Dendritic cell treated with granulocyte-macrophage colony-stimulating factor and Interleukin-4, amounts not matched to agents 40 ng/mL and 50 ng/mL, for 4 days (primary cell): ENCODE data around the gene SLC15A3.

ENCODE experiments used
- H3K27ac Mint-ChIP-seq: one replicate; pipeline ENCODE4 v1.8.0; 2022; ENCODE audit warnings: mild to moderate bottlenecking, mixed read lengths
- H3K27me3 Mint-ChIP-seq: one replicate; pipeline ENCODE4 v1.8.0; 2022; ENCODE audit warnings: mild to moderate bottlenecking, mixed read lengths
- H3K36me3 Mint-ChIP-seq: one replicate; pipeline ENCODE4 v1.8.0; 2022; ENCODE audit warnings: low read depth, mixed read lengths
- H3K4me1 Mint-ChIP-seq: one replicate; pipeline ENCODE4 v1.8.0; 2022; ENCODE audit warnings: low read depth, mixed read lengths
- H3K4me3 Mint-ChIP-seq: one replicate; pipeline ENCODE4 v1.8.0; 2022; ENCODE audit warnings: mild to moderate bottlenecking, moderate library complexity, mixed read lengths
- H3K9me3 Mint-ChIP-seq: one replicate; pipeline ENCODE4 v1.8.0; 2022; ENCODE audit warnings: mixed read lengths
- intact Hi-C: fragments of 100-400 bp; cut with micrococcal nuclease; formaldehyde crosslinking; loops from one replicate; pipeline ENCODE4 v1.15.0; 2022

The SLC15A3 gene

DNA sequence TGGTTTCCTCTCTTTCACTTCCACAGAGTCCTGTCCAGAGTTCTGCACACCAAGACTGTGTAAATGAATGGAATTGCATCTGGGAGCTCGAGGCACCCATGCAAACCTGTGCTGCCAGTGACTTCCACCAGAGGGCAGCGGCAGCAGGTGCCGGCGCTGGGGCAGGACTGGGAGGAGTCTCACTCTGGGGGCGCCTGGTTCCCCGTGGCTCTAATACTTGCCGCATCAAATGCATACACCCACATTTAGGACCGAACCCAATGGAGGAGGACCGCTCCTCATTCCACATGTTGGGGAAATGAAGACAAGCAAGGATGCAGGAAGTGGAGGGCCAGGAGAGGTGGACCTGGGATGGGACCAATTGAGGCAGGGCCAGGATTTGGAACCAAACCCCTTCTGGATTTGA lies 18.4 kb upstream of the SLC15A3 start:
- H3K4me3 Mint-ChIP-seq, result no peak overlapping the region
- peaks cover 12% of the 10 kb centered on the region for H3K36me3 Mint-ChIP-seq
- peaks cover 36% of the 10 kb centered on the region for H3K27me3 Mint-ChIP-seq
- peaks cover 28% of the 10 kb centered on the region for H3K9me3 Mint-ChIP-seq
- peaks cover 48% of the 10 kb centered on the region for H3K4me1 Mint-ChIP-seq
- no peak overlapping the region for H3K27ac Mint-ChIP-seq
- intact Hi-C loops, result loop anchor here (1.0 to 2.0 kb wide), 2 partner anchors 18 to 159 kb away; partner anchors contain the start of gene SLC15A3

DNA sequence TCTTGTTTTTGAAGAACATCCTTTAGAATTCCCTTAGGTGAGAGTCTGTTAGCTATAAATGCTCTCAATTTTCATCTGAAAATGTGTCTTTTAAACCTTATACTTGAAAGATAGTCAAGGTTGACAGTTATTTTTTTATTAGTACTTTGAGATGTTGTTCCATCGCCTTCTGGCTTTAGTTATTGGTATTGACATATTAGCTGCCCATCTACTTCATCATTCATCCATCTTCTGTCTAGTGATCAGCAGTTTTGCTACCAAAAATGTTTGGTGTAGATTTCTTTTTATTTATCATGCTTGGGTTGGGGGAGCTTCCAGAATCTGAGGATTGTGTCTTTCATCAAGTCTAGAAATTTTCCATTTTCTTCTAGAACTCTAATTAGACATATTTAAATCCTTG lies 16.2 kb upstream of the SLC15A3 start:
- Mint-ChIP-seq H3K4me3 (no peak overlapping the region), H3K36me3 (peaks cover 12% of the 10 kb centered on the region), H3K4me1 (peaks cover 41% of the 10 kb centered on the region), H3K27ac (no peak overlapping the region), H3K27me3 (peaks cover 33% of the 10 kb centered on the region), H3K9me3 (peaks cover 28% of the 10 kb centered on the region)
- intact Hi-C loops, result no loop called here

DNA sequence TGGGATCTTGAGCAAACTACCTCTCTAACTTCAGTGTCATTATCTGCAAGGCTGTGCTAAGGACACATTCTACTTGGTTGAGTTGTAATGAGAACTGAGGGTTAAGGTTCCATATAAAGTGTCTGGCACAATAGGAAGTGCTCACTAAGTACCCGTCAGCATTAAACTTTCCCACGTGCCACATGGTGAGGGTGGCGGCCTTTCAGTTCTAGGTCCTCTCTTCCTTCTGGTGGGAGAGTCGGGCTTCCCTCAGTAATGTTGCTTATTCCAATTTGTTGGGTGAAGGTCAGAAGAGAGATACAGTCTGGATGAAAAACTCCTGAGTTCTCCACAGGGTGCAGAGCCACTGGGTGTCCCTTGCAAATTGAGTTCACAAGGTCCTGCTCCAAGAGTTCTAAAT lies 14.9 kb upstream of the SLC15A3 start:
- peaks cover 12% of the 10 kb centered on the region for H3K36me3 Mint-ChIP-seq
- H3K4me1 Mint-ChIP-seq, result peaks cover 41% of the 10 kb centered on the region
- peaks cover 21% of the 10 kb centered on the region for H3K27me3 Mint-ChIP-seq
- H3K4me3 Mint-ChIP-seq, result no peak overlapping the region
- peaks cover 28% of the 10 kb centered on the region for H3K9me3 Mint-ChIP-seq
- intact Hi-C loops, result no loop called here
- H3K27ac Mint-ChIP-seq, result peak overlapping the region; percentile 45

DNA sequence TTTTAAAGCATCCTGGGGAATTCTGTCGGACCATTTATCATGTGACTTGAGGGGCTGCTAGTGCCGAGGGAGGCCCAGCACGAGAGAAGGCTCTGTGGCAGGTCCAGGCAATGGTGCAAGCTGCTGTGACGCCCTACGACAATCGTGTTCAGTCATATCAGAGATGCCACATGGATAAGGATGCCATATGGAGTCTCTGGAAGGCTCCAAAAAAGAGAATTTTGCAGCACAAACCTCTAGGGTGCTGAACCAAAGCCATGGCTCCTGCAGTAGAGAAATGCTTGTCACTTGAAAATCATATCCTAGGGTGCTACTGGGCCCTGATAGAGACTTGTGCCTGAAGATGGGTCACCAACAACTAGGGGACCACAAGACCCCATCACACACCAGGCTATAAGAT lies 12.8 kb upstream of the SLC15A3 start:
- Mint-ChIP-seq H3K27me3 (peaks cover 19% of the 10 kb centered on the region), H3K4me3 (no peak overlapping the region), H3K9me3 (peaks cover 28% of the 10 kb centered on the region), H3K4me1 (peaks cover 22% of the 10 kb centered on the region), H3K36me3 (peaks cover 12% of the 10 kb centered on the region), H3K27ac (no peak overlapping the region)
- intact Hi-C loops, result no loop called here

DNA sequence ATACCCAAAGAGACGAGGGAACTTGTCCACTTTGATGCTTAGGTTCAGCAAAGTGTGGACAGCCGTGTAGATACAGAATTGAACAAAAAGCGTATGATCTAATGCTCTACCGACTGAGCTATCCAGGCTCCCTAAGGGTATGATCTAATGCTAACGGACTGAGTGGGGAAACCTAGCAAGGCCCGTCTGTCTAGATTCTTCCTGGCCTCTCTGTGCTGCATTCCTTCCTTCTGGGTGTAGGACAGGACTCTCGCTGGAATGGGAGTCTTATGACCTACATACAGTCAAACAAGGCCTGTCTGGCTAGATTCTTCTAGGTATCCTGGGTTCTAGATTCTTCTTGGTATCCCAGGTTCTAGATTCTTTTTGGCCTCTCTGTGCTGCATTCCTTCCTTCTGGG lies 8.4 kb upstream of the SLC15A3 start:
- intact Hi-C loops, result no loop called here
- H3K9me3 Mint-ChIP-seq, result no peaks in the 10 kb centered on the region
- peaks cover 36% of the 10 kb centered on the region for H3K27me3 Mint-ChIP-seq
- H3K4me1 Mint-ChIP-seq, result peaks cover 30% of the 10 kb centered on the region
- H3K27ac Mint-ChIP-seq, result no peak overlapping the region
- H3K36me3 Mint-ChIP-seq, result no peaks in the 10 kb centered on the region
- H3K4me3 Mint-ChIP-seq, result no peak overlapping the region

DNA sequence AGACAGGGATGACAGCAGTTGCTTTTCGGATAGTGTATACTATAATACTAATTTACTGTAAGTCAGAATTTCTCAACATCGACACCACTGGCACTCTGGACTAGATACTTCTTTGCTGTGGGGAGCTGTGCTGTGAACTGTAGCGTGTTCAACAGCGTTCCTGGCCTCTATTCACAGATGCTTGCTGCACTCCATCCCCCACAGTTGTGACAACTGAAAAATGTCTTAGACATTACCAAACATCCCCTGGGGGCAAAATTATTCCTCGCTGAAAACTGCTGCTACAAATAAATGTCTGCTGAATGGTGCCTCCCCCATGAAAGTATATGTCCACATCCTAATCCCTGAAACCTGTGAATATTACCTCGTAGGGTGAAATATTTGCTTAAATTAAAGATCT lies 7.5 kb upstream of the SLC15A3 start:
- intact Hi-C loops, result no loop called here
- H3K4me3 Mint-ChIP-seq, result no peak overlapping the region

DNA sequence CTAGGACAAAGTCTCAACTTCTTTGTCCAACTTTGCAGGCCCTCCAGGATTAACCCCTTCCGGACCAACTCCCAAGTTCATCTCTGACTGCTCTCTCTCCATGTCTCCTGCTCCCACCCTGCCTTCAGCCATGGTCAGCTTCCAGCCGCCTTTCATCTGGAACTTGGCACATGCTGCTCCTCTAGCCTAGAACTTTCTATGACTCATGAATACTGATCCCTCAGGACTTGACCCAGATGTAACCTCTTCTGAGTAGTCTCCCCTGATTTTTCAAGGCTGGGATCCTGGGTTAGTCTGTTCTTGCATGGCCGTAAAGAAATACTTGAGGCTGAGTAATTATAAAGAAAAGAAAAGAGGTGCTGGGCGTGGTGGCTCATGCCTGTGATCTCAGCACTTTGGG lies 5.2 kb upstream of the SLC15A3 start:
- Mint-ChIP-seq H3K4me3 (no peak overlapping the region), H3K36me3 (peaks cover 3% of the 10 kb centered on the region), H3K27me3 (peaks cover 36% of the 10 kb centered on the region), H3K27ac (peak overlapping the region; percentile 37), H3K9me3 (no peaks in the 10 kb centered on the region), H3K4me1 (peaks cover 56% of the 10 kb centered on the region)
- intact Hi-C loops, result no loop called here

More for the DNA sequence above, 7.5 kb upstream of the SLC15A3 start:
- Mint-ChIP-seq H3K27me3 (peaks cover 36% of the 10 kb centered on the region), H3K27ac (no peak overlapping the region), H3K36me3 (no peaks in the 10 kb centered on the region), H3K4me1 (peaks cover 34% of the 10 kb centered on the region), H3K9me3 (no peaks in the 10 kb centered on the region)

DNA sequence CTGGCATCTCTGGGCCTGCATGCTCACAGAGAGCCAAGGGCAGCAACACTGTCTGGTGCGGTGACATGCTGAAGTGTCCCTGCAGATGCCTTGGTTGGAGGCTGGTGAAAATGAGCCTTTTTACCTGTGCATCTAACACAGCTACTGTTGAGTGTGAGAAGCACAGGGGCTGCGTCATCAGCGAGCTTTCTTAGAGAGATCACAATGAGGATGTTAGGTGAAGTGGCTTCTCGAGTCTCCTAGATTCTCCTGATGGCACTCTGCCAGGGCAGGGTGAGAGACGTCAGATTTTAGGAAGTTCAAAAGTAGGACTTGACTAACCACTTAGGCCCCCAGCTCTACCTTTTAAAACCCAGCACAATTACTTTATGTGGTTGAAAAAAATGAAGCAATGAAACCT lies 3.6 kb upstream of the SLC15A3 start:
- H3K4me3 Mint-ChIP-seq, result no peak overlapping the region
- intact Hi-C loops, result no loop called here
- H3K27me3 Mint-ChIP-seq, result peaks cover 30% of the 10 kb centered on the region
- no peaks in the 10 kb centered on the region for H3K9me3 Mint-ChIP-seq
- peaks cover 58% of the 10 kb centered on the region for H3K4me1 Mint-ChIP-seq
- H3K36me3 Mint-ChIP-seq, result peaks cover 18% of the 10 kb centered on the region
- H3K27ac Mint-ChIP-seq, result peak overlapping the region; percentile 99

DNA sequence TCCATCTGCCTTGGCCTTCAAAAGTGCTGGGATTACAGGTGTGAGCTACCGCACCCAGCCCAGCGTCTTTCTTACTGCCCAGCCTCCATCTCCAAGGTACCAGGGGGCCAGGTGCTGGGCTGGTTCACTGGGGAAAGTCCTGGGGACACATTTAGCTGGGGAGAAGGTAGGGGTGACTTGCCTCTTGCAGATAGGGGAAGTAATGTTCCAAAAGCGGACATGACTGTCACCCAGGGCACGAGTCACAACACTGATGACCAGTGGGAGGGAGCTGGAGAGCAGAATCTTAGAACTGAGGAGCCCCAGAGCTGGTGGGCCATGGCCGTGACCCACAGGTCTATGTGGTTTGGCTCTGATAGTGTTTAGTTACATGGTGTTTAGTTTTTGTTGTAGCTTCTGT lies 2.4 kb upstream of the SLC15A3 start:
- Mint-ChIP-seq H3K9me3 (no peaks in the 10 kb centered on the region), H3K4me1 (peaks cover 58% of the 10 kb centered on the region), H3K4me3 (no peak overlapping the region), H3K27me3 (peaks cover 18% of the 10 kb centered on the region), H3K36me3 (peaks cover 30% of the 10 kb centered on the region), H3K27ac (peak overlapping the region; percentile 99)
- intact Hi-C loops, result loop anchor here (5.0 kb wide), 2 partner anchors 42 to 173 kb away; partner anchors contain the start of gene TMEM109

DNA sequence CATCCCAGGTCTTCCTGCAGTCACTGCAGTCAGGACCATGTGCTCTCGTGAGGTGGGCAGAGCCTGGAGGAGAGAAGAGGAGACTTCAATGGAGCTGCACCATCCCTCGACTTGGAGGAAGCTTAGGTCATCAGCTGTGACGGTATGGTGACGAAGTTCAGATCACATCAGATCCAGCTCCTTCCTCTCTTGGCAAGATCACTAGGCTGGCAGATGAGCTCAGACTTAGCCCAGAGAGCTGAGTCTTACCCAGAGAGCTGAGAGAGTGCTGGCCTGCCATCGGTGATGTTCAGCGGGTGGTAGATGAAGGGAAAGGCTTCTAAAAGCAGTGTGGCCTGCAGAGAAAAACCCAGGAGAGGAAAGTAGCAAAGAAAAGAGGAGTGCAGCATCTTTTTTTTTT lies 1.8 kb upstream of the SLC15A3 start:
- Mint-ChIP-seq H3K4me1 (peaks cover 64% of the 10 kb centered on the region), H3K9me3 (no peaks in the 10 kb centered on the region), H3K36me3 (peaks cover 36% of the 10 kb centered on the region), H3K27ac (peak overlapping the region; percentile 99), H3K4me3 (peak overlapping the region; percentile 41), H3K27me3 (peaks cover 17% of the 10 kb centered on the region)
- intact Hi-C loops, result loop anchor here (2.0 to 5.0 kb wide), 3 partner anchors 17 to 174 kb away; partner anchors contain the start of genes CD6 and TMEM109

DNA sequence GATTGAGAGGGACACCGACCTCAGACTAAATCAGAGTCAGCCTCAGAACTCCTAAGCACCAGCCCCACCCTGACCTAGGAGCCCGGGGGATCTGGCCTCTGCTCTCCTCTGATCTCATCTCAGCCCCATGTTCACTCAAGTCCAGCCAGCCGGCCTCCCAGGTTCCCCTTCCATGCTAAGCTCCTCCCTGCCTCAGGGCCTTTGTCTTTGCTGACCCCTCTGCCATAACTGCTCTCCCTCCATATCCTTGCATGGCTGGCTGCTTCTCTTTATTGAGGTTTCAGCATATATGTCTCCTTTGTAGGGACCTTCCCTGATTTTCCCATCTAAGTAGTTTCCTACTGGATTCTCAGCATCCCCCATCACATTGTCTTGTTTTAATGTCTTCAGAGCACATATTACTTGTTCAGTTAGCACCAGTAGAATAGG lies 780 bp upstream of the SLC15A3 start:
- no peaks in the 10 kb centered on the region for H3K9me3 Mint-ChIP-seq
- intact Hi-C loops, result loop anchor here (2.0 to 5.0 kb wide), 3 partner anchors 18 to 175 kb away; partner anchors contain the start of genes CD6 and TMEM109
- H3K27ac Mint-ChIP-seq, result peak overlapping the region; percentile 99
- peaks cover 67% of the 10 kb centered on the region for H3K4me1 Mint-ChIP-seq
- peaks cover 46% of the 10 kb centered on the region for H3K36me3 Mint-ChIP-seq
- H3K27me3 Mint-ChIP-seq, result peaks cover 8% of the 10 kb centered on the region
- H3K4me3 Mint-ChIP-seq, result peak overlapping the region; percentile 97

DNA sequence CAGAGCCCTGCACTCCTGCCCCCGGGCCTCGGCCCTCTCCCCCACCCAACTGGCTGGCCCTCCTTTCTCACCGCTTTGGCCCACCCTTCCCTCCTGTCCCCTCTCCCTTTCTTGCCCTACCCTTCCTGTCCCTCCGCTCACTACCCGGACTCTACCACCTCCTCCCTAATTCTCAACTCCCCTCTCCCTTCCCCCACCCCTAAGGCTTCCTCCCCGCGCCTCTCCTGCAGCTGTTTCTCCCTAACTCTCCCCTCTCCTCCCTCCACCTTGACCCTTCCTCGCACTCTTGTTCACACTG lies 421 bp downstream of the SLC15A3 start:
- Mint-ChIP-seq H3K9me3 (no peaks in the 10 kb centered on the region), H3K27me3 (no peaks in the 10 kb centered on the region)

DNA sequence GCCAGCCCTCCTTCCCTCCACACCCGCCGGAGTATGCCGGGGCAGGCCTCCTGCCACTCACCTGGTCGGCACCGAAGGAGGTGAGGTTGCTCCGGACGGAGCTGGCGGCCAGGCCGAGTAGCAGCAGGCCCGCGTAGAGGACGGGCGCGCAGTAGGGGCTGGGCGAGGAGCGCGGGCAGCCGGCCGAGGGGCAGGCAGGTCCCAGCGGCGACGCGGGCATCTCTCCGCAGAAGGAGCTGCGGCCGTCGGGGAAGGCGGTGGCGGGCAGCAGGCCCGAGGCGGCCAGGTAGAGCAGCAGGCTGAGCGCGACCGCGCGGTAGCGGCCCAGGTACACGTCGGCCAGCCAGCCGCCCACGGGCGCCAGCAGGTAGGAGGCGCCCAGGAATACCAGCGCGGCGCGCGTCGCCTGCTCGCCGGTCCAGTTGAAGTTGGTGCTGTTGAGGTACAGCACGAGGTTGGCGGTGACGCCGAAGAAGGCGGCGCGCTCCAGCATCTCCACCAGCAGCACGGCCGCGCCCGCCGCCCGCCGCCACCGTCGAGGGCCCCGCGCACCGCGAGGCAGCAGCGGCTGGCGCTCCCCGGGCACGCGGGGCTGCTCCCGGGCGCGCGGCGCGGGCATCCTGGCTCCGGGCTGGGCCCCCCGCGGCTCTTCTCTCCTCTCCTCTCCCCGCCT lies 907 bp downstream of the SLC15A3 start:
- Mint-ChIP-seq H3K36me3 (peaks cover 63% of the 10 kb centered on the region), H3K27ac (peak overlapping the region; percentile 99), H3K9me3 (no peaks in the 10 kb centered on the region), H3K4me1 (peaks cover 67% of the 10 kb centered on the region), H3K27me3 (no peaks in the 10 kb centered on the region), H3K4me3 (peak overlapping the region; percentile 97)
- intact Hi-C loops, result loop anchor here (5.0 kb wide), 2 partner anchors 39 to 176 kb away; partner anchors contain the start of gene TMEM109

More for the DNA sequence above, 421 bp downstream of the SLC15A3 start:
- intact Hi-C loops, result loop anchor here (5.0 kb wide), 2 partner anchors 39 to 176 kb away; partner anchors contain the start of gene TMEM109
- Mint-ChIP-seq H3K4me3 (peak overlapping the region; percentile 97), H3K36me3 (peaks cover 58% of the 10 kb centered on the region), H3K4me1 (peaks cover 67% of the 10 kb centered on the region), H3K27ac (peak overlapping the region; percentile 99)

DNA sequence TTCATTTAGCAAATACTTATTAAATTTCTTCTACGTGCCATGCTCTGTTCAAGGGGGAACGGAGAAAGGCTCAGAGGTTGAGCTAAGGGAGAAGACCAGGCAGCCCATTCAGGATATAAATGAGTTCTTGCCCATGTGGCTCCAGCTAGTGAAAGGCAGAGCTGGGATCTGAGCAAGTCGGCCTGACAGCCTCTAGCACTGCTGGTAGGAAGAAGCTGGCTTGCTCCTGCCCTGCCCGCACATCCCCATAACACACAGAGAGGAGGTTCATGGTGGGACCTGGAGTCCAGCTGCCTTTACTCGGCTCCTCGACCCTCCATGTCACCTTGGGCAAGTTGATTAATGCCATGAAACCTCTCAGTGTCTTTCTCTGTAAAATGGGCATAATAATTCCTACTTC lies 2.0 kb downstream of the SLC15A3 start:
- Mint-ChIP-seq H3K4me3 (peak overlapping the region; percentile 97), H3K4me1 (peaks cover 69% of the 10 kb centered on the region), H3K36me3 (peaks cover 74% of the 10 kb centered on the region), H3K27me3 (no peaks in the 10 kb centered on the region), H3K27ac (peak overlapping the region; percentile 99), H3K9me3 (no peaks in the 10 kb centered on the region)
- intact Hi-C loops, result loop anchor here (5.0 kb wide), 2 partner anchors 38 to 177 kb away; partner anchors contain the start of gene TMEM109
